ENCODE data around the gene DDX46.
"Not testable (repeated sequence)": the region's sequence is repeated elsewhere in the genome, so short reads cannot be mapped to it uniquely, and the experiment has no call there.

Gene DDX46

DNA sequence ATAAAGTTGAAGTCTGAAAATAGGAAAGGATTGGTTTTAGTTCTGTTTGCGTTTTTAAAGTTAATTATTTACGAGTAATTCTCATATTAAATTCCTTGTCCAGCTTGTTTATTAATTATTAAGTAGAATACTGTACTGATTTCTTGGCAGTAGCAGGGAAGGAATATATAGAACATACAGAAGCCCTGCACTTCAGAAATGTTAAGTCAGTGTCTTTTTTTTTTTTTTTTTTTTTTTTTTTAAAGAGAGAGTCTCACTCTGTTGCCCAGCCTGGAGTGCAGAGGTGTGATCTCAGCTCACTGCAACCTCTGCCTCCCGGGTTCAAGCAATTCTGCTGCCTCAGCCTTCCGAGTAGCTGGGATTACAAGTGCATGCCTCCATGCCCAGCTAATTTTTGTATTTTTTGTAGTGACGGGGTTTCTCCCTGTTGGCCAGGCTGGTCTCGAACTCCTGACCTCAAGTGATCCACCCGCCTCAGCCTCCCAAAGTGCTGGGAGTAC is 90.9 kb downstream of the DDX46 start:
- not testable (repeated sequence) for H3K36me3 Mint-ChIP-seq, H3K9me3 Mint-ChIP-seq, H3K4me3 Mint-ChIP-seq, H3K27me3 Mint-ChIP-seq, H3K27ac Mint-ChIP-seq
- H3K4me1 Mint-ChIP-seq: peaks cover 58% of the 10 kb centered on the region

- H3K27ac Mint-ChIP-seq: no peak overlapping the region
These were observed 92.8 kb downstream of the DDX46 start for GRCh38 chr5:134851307-134851923.

DNA sequence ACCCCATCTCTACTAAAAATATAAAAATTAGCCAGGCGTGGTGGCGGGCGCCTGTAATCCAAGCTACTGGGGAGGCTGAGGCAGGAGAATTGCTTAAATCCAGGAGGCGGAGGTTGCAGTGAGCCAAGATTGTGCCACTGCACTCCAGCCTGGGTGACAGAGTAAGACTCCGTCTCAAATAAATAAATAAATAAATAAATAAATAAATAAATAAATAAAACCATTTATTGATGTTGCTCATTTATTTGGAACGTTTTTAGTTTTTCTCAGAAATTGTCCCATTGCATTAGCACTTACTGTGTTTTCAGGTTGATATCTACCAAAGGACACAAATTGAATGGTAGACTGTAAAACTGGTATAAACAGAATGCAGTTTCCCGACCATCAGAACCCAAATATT is 97.9 kb downstream of the DDX46 start:
- H3K27ac Mint-ChIP-seq, H3K36me3 Mint-ChIP-seq, H3K4me3 Mint-ChIP-seq, H3K27me3 Mint-ChIP-seq, H3K9me3 Mint-ChIP-seq: not testable (repeated sequence)
- H3K4me1 Mint-ChIP-seq: peaks cover 30% of the 10 kb centered on the region

More at GRCh38 chr5:134851307-134851923, 92.8 kb downstream of the DDX46 start:
- H3K9me3 Mint-ChIP-seq: no peaks in the 10 kb centered on the region
- H3K36me3 Mint-ChIP-seq: peaks cover 5% of the 10 kb centered on the region
- no peaks in the 10 kb centered on the region for H3K27me3 Mint-ChIP-seq
- peaks cover 56% of the 10 kb centered on the region for H3K4me1 Mint-ChIP-seq
- no peak overlapping the region for H3K4me3 Mint-ChIP-seq

- H3K4me1 Mint-ChIP-seq: peaks cover 25% of the 10 kb centered on the region
- no peaks in the 10 kb centered on the region for H3K27me3 Mint-ChIP-seq
- H3K36me3 Mint-ChIP-seq: peaks cover 7% of the 10 kb centered on the region
- no peaks in the 10 kb centered on the region for H3K9me3 Mint-ChIP-seq
- H3K4me3 Mint-ChIP-seq: no peak overlapping the region
- no peak overlapping the region for H3K27ac Mint-ChIP-seq
These were observed 98.8 kb downstream of the DDX46 start for GRCh38 chr5:134857401-134857800.

DNA sequence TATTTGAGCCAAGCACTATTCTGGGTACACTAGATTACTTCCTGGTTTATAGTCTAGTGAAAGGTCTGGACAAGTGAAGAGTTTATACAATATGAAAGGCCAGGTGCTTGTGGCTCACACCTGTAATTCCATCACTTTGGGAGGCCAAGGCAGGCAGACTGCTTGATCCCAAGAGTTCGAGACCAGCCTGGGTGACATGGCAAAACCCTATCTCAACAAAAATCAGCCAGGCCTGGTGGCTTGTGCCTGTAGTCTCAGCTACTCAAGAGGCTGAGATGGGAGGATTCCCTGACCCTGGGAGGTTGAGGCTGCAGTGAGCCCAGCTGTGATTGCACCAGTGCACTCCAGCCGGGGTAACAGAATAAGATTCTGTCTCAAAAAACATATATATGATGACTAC is 106.1 kb downstream of the DDX46 start:
- Mint-ChIP-seq H3K4me3 (no peak overlapping the region), H3K27me3 (no peaks in the 10 kb centered on the region), H3K9me3 (no peaks in the 10 kb centered on the region), H3K27ac (no peak overlapping the region), H3K4me1 (no peaks in the 10 kb centered on the region), H3K36me3 (no peaks in the 10 kb centered on the region)

DNA sequence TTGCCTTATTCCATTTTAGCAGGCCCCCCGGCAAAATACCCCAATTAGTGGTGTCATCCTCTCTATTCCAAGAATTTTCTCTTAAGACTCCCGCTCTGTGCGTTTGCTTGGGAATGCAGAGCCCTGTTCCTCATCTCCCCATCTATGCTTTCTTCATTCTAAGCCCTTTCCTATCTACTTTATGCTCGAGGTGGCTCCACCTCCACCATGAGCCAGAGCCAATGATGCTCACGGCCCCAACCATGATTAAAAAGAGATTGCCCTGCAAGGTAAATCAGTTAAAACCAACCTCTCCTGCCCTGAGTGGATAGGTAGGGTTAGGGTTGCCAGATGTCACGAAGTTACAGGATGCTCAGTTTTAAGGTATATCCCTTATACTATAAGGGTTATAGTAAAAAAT is 114.9 kb downstream of the DDX46 start:
- H3K27me3 Mint-ChIP-seq: no peaks in the 10 kb centered on the region
- H3K4me3 Mint-ChIP-seq: peak overlapping the region; percentile 96
- no peaks in the 10 kb centered on the region for H3K9me3 Mint-ChIP-seq
- H3K4me1 Mint-ChIP-seq: peaks cover 37% of the 10 kb centered on the region
- peaks cover 4% of the 10 kb centered on the region for H3K36me3 Mint-ChIP-seq
- peak overlapping the region; percentile 96 for H3K27ac Mint-ChIP-seq

- Mint-ChIP-seq H3K4me1 (peaks cover 42% of the 10 kb centered on the region), H3K4me3 (peak within 1 kb of the TSS; percentile 96), H3K9me3 (no peaks in the 10 kb centered on the region), H3K27me3 (no peaks in the 10 kb centered on the region), H3K36me3 (peaks cover 4% of the 10 kb centered on the region), H3K27ac (peak within 1 kb of the TSS; percentile 96)
These were observed 115.6 kb downstream of the DDX46 start, which contains the start of gene TXNDC15 for GRCh38 chr5:134873987-134874830. Gene TXNDC15, plus strand, starts transcription at chr5:134874371. Its CDS starts 57 bp downstream, at chr5:134874428.

GRCh38 chr5:134874831-134875655 is 116.5 kb downstream of the DDX46 start:
- Mint-ChIP-seq H3K36me3 (peaks cover 4% of the 10 kb centered on the region), H3K27me3 (no peaks in the 10 kb centered on the region), H3K4me3 (peak overlapping the region; percentile 96), H3K4me1 (peaks cover 50% of the 10 kb centered on the region), H3K27ac (peak overlapping the region; percentile 96), H3K9me3 (no peaks in the 10 kb centered on the region)

- Mint-ChIP-seq H3K4me1 (peaks cover 58% of the 10 kb centered on the region), H3K36me3 (peaks cover 4% of the 10 kb centered on the region)
These were observed 118.6 kb downstream of the DDX46 start for GRCh38 chr5:134877159-134877558.

DNA sequence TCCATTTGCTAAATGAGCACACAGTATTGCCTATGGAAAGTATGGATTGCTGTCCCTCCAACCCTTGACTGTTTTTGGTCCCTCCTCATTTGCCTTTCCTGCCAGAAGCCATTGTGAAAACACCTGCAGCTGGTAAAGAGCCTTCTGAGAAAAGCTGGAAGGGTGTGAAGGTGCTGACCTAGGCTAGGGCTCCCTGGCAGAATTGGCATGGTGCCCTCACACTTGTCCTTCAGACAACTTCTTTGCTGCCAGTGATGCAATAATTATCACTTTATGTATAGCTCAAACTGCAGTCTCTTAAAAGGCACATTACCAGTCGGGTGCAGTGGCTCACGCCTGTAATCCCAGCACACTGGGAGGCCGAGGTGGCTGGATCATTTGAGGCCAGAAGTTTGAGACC is 119.8 kb downstream of the DDX46 start:
- H3K9me3 Mint-ChIP-seq: no peaks in the 10 kb centered on the region
- peaks cover 4% of the 10 kb centered on the region for H3K36me3 Mint-ChIP-seq
- H3K27me3 Mint-ChIP-seq: no peaks in the 10 kb centered on the region
- peaks cover 56% of the 10 kb centered on the region for H3K4me1 Mint-ChIP-seq
- no peak overlapping the region for H3K27ac Mint-ChIP-seq
- H3K4me3 Mint-ChIP-seq: no peak overlapping the region

More at GRCh38 chr5:134877159-134877558, 118.6 kb downstream of the DDX46 start:
- Mint-ChIP-seq H3K27ac (peak overlapping the region; percentile 92), H3K27me3 (no peaks in the 10 kb centered on the region), H3K4me3 (peak overlapping the region; percentile 8), H3K9me3 (no peaks in the 10 kb centered on the region)

DNA sequence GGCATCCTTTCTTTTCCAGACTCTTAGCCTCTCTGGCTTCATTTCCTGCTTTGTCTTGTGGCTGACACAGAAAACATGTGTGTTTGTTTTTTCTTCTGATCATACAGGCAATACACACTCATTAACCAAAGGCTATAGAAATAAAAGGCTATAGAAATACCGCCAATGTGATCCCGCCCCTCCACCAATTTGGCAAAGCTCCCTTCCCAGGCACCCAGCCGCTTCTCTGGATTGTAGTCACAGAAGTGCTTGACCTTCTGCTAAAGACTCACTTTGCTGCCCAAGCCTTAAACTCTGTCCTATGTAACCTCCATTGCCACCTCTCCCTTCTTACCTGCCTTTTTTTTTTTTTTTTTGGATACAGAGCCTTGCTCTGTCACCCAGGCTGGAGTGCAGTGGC is 120.9 kb downstream of the DDX46 start:
- Mint-ChIP-seq H3K4me3 (peak overlapping the region; percentile 23), H3K36me3 (peaks cover 4% of the 10 kb centered on the region), H3K4me1 (peaks cover 53% of the 10 kb centered on the region), H3K9me3 (no peaks in the 10 kb centered on the region), H3K27ac (no peak overlapping the region), H3K27me3 (no peaks in the 10 kb centered on the region)

Data from activated naive CD4-positive, alpha-beta T cell treated with anti-CD3 and anti-CD28 coated beads, Interleukin-2, amount 50 U/mL, for 24 hours (primary cell).